Measurements from ENCODE around the gene ZCCHC8.
"Not testable (repeated sequence)": the region's sequence is repeated elsewhere in the genome, so short reads cannot be mapped to it uniquely, and the experiment has no call there.

ZCCHC8 gene

DNA sequence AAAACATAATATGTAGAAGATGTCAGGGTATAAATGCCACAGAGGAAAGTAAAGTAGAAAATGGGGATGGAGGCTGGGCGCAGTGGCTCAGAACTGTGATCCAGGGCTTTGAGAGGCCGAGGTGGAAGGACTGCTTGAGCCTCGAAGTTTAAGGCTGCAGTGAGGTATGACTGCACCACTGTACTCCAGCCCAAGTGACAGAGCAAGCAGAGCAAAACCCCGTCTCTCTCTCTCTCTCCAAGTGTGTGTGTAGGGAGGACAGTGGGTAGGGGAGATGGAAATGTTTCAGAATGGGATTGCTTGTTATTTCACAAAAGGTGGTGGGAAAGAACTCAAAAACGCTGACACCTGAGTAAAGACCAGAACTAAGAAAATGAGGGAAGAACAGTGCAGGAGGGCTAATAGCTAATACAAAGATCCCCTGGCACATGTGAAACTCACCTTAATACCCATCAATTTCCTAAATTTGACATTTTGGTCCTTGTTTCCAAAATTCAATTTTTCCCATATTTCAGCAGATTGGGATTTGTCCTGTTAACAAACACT is 5.7 kb upstream of the ZCCHC8 start:
- no peak for DNase-seq

- DNase-seq = no peak
Measured at GRCh38 chr12:122505419-122506051, 4.8 kb upstream of the ZCCHC8 start.

DNA sequence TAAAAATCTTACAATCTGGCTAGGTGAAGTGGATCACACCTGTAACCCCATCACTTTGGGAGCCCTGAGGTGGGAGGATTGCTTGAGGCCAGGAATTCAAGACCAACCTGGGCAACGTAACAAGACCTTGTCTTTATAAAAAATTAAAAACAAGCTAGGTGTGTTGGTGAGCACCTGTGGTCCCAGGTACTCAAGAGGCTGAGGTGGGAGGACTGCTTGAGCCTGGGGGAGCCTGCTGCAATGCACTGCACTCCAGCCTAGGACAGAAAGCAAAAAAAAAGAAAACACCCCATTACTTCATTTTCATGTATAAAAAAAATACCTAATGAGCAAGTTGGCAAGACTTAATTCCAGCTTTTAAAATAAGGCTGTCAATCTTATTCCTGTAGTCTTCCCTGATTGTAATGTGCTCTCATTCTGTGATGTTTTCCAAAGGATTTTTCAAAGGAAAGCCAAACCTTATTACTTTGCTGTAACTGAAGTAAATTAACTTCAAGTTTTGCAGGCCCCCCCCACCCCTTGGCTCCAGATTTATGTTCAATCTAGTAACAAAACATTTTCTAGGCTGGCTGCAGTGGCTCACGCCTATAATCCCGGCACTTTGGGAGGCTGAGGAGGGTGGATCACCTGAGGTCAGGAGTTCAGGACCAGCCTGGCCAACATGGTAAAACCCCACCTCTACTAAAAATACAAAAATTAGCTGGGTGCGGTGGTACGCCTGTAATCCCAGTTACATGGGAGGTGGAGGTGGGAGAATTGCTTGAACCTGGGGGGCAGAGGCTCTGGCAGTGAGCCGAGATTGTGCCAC is 3.3 kb upstream of the ZCCHC8 start:
- no peak for DNase-seq

- no peak for DNase-seq
Measured at GRCh38 chr12:122503147-122503751, 2.5 kb upstream of the ZCCHC8 start.

- peak in 1 of 2 experiments; percentile 8 for DNase-seq
Measured at GRCh38 chr12:122501489-122501989, 807 bp upstream of the ZCCHC8 start.

GRCh38 chr12:122499991-122500684 is 594 bp downstream of the ZCCHC8 start:
- peak; percentile 64 to 70 for DNase-seq

DNA sequence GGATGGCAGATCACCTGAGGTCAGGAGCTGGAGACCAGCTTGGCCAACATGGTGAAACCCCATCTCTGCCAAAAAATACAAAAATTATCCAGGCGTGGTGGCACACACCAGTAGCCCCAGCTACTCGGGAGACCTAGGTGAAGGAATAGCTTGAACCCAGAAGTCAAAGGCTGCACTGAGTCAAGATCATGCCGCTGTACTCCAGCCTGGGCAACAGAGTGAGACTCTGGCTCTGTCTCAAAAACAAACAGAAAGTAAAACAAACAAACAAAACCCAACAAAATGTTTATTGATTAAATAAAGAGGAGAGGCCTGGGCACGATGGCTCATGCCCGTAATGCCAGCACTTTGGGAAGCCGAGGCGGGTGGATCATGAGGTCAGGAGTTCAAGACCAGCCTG is 5.5 kb downstream of the ZCCHC8 start:
- DNase-seq = no peak

GRCh38 chr12:122493222-122493621 is 7.5 kb downstream of the ZCCHC8 start:
- not testable (repeated sequence) for DNase-seq

DNA sequence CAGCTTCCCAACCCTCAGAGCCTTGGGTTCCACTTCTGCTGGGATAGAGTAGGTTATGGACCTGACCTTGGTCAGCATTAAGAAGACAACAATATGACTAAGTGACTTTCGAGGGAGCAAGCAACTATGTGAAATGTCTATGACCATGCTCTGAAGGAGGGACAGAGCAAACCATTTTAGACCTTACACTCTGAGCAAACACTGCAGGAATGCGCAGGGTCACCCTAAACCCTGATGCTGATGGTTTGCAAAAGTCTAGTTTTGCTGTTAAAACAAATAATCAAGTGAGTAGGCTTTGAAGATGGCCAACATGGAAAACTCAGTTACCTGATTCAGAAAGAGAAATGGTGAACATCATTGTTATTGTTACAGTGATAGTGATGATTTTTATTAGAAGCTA is 8.7 kb downstream of the ZCCHC8 start:
- no peak for DNase-seq

DNA sequence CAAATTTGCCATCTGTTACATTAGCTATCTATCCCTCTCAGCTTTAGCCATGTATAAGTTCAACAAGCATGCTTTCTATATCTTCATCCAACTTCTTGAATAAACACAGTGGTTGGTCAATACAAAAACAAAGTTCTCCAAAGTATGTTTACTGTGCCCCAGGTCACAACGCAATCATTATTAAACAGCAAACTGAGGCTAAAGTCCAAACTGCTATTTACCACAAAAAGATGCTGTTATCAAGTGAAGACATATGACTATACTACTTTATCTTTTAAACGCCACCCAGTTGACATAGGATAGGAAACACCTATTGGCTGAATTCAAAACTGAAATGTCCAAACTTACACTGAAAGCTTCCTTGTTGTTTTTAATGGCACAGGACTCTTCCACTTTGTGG is 11.7 kb downstream of the ZCCHC8 start:
- DNase-seq = no peak

DNA sequence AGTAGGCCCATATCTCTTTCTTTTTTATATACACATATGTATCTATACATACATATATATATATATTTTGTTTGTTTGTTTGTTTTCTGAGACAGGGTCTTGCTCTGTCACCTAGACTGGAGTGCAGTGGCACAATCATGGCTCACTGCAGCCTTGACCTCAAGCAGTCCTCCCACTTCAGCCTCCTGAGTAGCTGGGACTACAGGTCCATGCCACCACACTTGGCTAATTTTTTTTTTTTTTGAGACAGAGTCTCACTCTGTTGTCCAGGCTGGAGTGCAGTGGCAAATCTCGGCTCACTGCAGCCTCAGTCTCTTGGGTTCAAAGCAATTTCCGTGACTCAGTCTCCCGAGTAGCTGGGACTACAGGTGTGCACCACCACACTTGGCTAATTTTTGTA is 12.9 kb downstream of the ZCCHC8 start:
- not testable (repeated sequence) for DNase-seq

DNA sequence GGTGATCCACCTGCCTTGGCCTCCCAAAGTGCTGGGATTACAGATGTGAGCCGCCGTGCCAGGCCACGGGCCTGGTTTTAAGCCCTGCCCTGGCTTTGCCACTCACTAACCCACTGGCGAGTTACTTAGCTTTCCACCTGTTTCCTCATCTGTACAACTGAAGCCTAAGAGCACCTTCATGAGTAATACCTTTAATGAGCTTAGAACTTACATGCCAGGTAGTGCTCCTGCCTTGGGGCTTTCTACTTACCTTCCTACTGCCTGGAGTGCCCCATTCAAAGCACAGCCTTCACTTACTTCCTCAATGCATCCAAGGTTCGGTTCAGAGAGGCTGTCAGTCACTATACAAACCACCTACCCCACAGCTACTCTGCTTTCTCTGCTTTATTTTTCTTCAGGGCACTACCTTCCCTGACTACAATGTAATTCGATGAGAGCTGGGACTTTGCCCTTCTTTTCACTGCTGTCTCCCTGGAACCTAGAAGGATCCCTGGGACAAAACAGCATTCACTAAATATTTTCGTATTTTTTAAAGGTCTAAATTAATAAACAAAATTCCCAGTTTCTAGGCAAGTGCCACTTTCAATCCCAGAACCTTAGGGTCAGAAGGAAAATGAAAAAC is 13.8 kb downstream of the ZCCHC8 start:
- no peak for DNase-seq

GRCh38 chr12:122486360-122486759 is 14.4 kb downstream of the ZCCHC8 start:
- not testable (repeated sequence) for DNase-seq

DNA sequence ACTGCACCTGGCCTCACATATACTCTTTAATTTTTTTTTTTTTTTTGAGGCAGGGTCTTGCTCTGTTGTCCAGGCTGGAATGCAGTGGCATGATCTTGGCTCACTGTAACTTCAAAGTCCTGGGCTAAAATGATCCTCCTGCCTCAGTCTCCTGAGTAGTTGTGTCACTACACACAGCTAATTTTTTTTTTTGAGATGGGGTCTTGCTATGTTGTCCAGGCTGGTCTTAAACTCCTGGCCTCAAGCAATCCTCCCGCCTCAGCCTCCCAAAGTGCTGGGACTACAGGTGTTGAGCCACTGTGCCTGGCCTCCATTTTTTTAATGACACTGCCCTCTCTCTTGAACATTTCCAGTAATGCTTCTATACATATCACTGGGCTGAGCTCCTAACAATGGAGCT is 16.3 kb downstream of the ZCCHC8 start:
- not testable (repeated sequence) for DNase-seq

DNA sequence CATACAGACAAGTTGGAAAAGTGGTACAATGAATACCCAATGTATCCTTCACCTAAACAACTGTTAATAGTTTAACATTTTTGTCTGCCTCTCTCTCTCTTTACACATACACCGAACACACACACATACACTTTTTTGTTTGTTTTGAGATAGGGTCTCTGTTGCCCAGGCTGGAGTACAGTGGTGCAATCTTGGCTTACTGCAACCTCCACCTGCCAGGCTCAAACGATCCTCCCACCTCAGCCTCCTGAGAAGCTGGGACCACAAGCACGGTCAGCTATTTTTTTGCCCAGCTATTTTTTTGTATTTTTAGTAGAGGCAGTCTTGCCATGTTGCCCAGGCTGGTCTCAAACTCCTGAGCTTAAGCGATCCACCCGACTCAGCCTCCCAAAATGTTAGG is 16.8 kb downstream of the ZCCHC8 start:
- no peak for DNase-seq

DNA sequence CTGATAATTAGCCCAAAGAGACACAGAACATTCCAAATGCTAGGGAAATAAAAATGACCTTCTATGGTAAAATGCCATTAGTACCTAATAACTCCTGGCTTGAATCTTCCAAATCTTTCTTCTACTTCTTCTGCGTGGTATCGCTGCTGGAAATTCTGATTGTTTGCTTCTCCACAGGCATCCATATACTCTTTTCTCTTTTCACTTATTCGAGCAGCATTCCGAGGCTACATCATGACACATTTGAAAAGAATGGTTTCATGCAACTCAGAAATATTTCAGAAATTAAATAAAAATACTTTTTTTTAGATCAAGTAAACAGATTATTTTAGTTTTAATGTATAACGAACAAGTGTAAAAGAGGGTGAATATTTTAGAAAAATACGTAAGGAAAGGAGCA is 18.9 kb downstream of the ZCCHC8 start:
- no peak for DNase-seq

- no peak for DNase-seq
Measured at GRCh38 chr12:122480753-122481152, 20.0 kb downstream of the ZCCHC8 start.

GRCh38 chr12:122474324-122474716 is 26.4 kb downstream of the ZCCHC8 start:
- DNase-seq = no peak

DNA sequence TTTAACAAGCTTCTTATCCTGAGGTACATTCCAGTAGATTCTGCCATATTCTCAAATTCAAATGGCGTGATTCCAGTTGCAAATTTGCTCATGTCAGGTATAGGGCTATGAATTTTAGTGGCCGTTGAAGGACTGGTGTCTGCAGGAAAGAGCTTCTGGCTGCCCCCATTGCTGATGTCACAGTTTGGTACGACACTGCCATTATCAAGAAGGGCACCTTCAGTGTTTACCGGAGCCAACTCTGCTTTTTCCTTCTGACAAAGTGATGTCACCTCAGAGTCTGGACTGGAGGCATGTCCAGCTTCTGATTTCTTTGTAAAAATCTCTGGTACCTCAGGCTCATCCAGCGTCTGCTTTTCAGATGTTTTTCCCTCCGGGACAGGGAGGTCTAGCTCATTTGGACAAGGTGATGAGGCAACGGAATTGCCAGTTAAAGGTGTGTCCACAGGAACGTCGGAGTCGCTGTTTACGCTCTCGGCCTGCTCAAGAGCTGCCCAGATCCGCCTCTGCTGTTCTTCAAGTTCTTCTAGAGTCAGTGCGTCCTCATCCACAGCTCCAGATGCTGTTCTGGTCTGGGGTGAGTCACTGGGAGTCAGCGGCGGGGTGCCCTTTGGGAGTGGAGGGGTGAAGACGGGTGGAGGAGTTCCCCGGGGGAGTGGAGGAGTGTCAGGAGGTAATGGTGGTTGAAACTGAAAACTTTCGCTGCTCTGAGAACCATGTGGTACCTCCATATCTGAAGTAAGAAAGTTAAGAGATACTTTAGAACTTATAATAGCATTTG is 27.0 kb downstream of the ZCCHC8 start:
- no peak for DNase-seq

- DNase-seq = peak; percentile 63 to 64
Measured at GRCh38 chr12:122471324-122472226, 29.2 kb downstream of the ZCCHC8 start.

DNA sequence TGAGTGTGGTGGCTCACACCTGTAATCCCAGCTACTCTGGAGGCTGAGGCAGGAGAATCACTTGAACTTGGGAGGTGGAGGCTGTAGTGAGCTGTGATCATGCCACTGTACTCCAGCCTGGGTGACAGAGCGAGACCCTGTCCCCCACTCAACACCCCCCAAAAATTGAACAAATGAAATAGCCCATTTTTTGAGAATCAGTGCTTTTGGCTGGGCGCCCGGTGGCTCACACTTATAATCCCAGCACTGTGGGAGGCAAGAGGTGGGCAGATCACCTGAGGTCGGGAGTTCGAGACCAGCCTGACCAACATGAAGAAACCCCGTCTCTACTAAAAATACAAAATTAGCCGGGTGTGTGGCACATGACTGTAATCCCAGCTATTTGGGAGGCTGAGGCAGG is 30.2 kb downstream of the ZCCHC8 start:
- DNase-seq = not testable (repeated sequence)

Data from SHP77 (cell line).